Liver (tissue), 9 donors: Measurements from ENCODE around the gene HSD3B7. TPM values are rescaled to one million over a fixed set of nuclear protein-coding genes. Genes with fewer than 3 reads are reported as not detected.

Experiments
- DNase-seq: peaks from one replicate; pipeline ENCODE4 v3.0.0-alpha.2; 2017; ENCODE audit warnings: low spot score
- H3K27ac ChIP-seq, 2 donors: one replicate each; pipeline ENCODE4 v1.7.0; 2013; ENCODE audit warnings: inconsistent platforms in 2 of 2, low read length in 2 of 2, control low read depth in 1 of 2, low read depth in 1 of 2, mild to moderate bottlenecking in 1 of 2
- H3K27me3 ChIP-seq, 4 donors: one replicate each; pipeline versions ENCODE4 v1.6.1 to v1.7.0; 2013; ENCODE audit warnings: low read length in 3 of 4, inconsistent platforms in 1 of 4, mild to moderate bottlenecking in 1 of 4, moderate library complexity in 1 of 4; ENCODE audit not compliant: control insufficient read depth in 4 of 4, insufficient read depth in 4 of 4
- H3K36me3 ChIP-seq, 4 donors: one replicate each; pipeline versions ENCODE4 v1.6.1 to v1.7.0; 2013; ENCODE audit warnings: low read length in 3 of 4, mild to moderate bottlenecking in 3 of 4, low read depth in 1 of 4, moderate library complexity in 1 of 4; ENCODE audit not compliant: control insufficient read depth in 4 of 4, insufficient read depth in 3 of 4
- H3K4me1 ChIP-seq, 4 donors: one replicate each; pipeline versions ENCODE4 v1.6.1 to v1.7.0; 2013; ENCODE audit warnings: low read length in 3 of 4, mild to moderate bottlenecking in 3 of 4, moderate library complexity in 1 of 4; ENCODE audit not compliant: control insufficient read depth in 4 of 4, insufficient read depth in 4 of 4
- H3K4me3 ChIP-seq, 3 donors: one replicate each; pipeline versions ENCODE4 v1.6.1 to v1.7.0; 2013; ENCODE audit warnings: low read length in 3 of 3, control low read depth in 1 of 3, low read depth in 1 of 3, mild to moderate bottlenecking in 1 of 3
- H3K9ac ChIP-seq, 2 donors: one replicate each; pipeline ENCODE4 v1.7.0; 2013; ENCODE audit warnings: low read length in 2 of 2, mild to moderate bottlenecking in 2 of 2, moderate library complexity in 2 of 2, control low read depth in 1 of 2, low read depth in 1 of 2
- H3K9me3 ChIP-seq, 4 donors: one replicate each; pipeline versions ENCODE4 v1.6.1 to v1.7.0; 2013; ENCODE audit warnings: low read length in 3 of 4; ENCODE audit not compliant: control insufficient read depth in 4 of 4
- EGR1 ChIP-seq, 2 donors: IDR thresholded peaks; 2 replicates each; pipeline ENCODE4 v1.6.1; 2016 to 2018; ENCODE audit warnings: antibody characterized with exemption in 2 of 2, low read depth in 2 of 2
- FOXA1 ChIP-seq: IDR thresholded peaks from 2 replicates; pipeline ENCODE4 v1.6.1; 2016; ENCODE audit warnings: antibody characterized with exemption
- FOXA2 ChIP-seq: IDR thresholded peaks from 2 replicates; pipeline ENCODE4 v1.6.1; 2016; ENCODE audit warnings: antibody characterized with exemption
- GABPA ChIP-seq, 2 donors: IDR thresholded peaks in 1 of 2; conservative IDR thresholded peaks in 1 of 2; 2 replicates each; pipeline ENCODE4 v1.6.1; 2016; ENCODE audit warnings: antibody characterized with exemption in 2 of 2, mild to moderate bottlenecking in 1 of 2, moderate library complexity in 1 of 2
- HNF4A ChIP-seq, 2 donors: conservative IDR thresholded peaks; 2 replicates each; pipeline ENCODE4 v1.6.1; 2016; ENCODE audit warnings: antibody characterized with exemption in 2 of 2, mild to moderate bottlenecking in 2 of 2
- JUND ChIP-seq, 2 donors: IDR thresholded peaks; 2 replicates each; pipeline ENCODE4 v1.6.1; 2016; ENCODE audit warnings: antibody characterized with exemption in 2 of 2
- RAD21 ChIP-seq, 2 donors: IDR thresholded peaks; 2 replicates each; pipeline ENCODE4 v1.6.1; 2016; ENCODE audit warnings: antibody characterized with exemption in 2 of 2, mild to moderate bottlenecking in 2 of 2
- SP1 ChIP-seq: IDR thresholded peaks from 2 replicates; pipeline ENCODE4 v1.6.1; 2018; ENCODE audit warnings: antibody characterized with exemption, mild to moderate bottlenecking
- TAF1 ChIP-seq: conservative IDR thresholded peaks from 2 replicates; pipeline ENCODE4 v1.6.1; 2016; ENCODE audit warnings: antibody characterized with exemption, mild to moderate bottlenecking
- YY1 ChIP-seq: IDR thresholded peaks from 2 replicates; pipeline ENCODE4 v1.6.1; 2016; ENCODE audit warnings: antibody characterized with exemption, mild to moderate bottlenecking
- WGBS: extraction: QIAGEN DNeasy Blood & Tissue Kit; methylation state at CpG from one replicate; pipeline ENCODE4 v1.1.7; 2013; 5-methylcytosine and 5-hydroxymethylcytosine counted together
- polyA plus RNA-seq, 2 donors: library from polyadenylated mRNA; stranded (reverse) in 1 of 2; unstranded in 1 of 2; fragments of 200-250 nt in 1 of 2; fragments of >200 nt in 1 of 2; fragmentation: Nextera tagmentation in 1 of 2; extraction: Ambion mirVana in 1 of 2; gene quantifications; one replicate each; pipeline versions ENCODE4 v1.2.1 to v1.2.3, GENCODE V29; 2013 to 2015
- total RNA-seq, 2 donors: library from RNA; depleted of rRNA; stranded (reverse); fragments of >200 nt; gene quantifications; one replicate each; pipeline ENCODE4 v1.2.3, GENCODE V29; 2014
- TF ChIP-seq, protein P1 (sequence below): IDR thresholded peaks from 2 replicates; pipeline ENCODE4 v1.6.1; 2016; ENCODE audit warnings: antibody characterized with exemption
- TF ChIP-seq, protein P2 (sequence below): fragments of 150-350 bp; IDR thresholded peaks from 2 replicates; pipeline ENCODE4 v1.5.1; 2017; ENCODE audit warnings: improper control_type of control experiment, low read depth, low read length; ENCODE audit not compliant: missing input control
- TF ChIP-seq, protein P3 (sequence below): IDR thresholded peaks from 2 replicates; pipeline ENCODE4 v1.6.1; 2016; ENCODE audit warnings: antibody characterized with exemption
- TF ChIP-seq, protein P4 (sequence below): IDR thresholded peaks from 2 replicates; pipeline ENCODE4 v1.6.1; 2016; ENCODE audit warnings: antibody characterized with exemption, mild to moderate bottlenecking
- donor health status: healthy.
- donor health status: healthy.
- donor health status: healthy.
- donor health status: healthy.
- donor health status: healthy.

Gene HSD3B7
- total and polyA plus RNA-seq, 4 donors = 23.9 to 93.9 (median 79.4) TPM

DNA sequence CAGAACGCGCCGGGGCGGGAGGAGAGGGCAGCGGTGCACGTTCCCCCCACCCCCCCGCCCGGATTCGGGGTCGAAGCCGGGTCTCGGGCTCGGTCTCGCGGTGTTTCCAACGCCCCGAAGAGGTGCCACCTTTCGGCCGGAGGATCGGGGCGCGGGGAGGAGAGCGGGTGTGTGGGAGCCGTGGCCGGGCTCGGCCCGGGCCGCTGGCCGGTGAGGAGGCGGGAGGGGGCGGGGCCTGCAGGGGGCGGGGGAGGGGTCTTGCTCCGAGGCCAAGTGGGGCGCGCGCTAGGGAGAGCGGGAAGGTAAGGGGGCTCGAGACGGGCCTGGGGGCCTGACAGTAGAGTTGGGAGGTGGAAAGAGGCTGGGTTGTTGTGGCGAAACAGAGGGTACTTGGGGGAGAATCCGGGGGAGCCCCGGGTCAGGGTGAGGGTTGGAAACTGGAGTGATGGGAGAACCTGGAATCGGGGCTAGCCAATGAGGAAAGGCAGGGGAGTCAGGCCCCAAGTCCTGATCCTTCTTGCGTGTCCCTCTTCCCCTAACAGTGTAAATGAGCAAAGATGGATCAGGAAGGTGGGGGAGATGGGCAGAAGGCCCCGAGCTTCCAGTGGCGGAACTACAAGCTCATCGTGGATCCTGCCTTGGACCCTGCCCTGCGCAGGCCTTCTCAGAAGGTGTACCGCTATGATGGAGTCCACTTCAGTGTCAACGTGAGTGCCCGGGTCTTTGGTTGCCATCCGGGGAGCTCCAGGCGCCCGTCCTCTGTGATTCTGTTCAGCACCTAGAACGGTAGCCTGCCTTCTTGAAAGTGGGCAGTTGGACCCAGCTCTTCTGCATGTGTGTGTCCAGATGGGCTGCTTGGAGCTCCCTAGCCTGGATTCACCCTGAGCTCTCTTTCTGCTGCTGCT lies 26.6 kb upstream of the HSD3B7 start:
- H3K9ac ChIP-seq = peak overlapping the region; percentile 23 to 64
- no peaks in the 10 kb centered on the region for H3K9me3 ChIP-seq
- peak overlapping the region; percentile 98 for H3K27ac ChIP-seq
- H3K4me3 ChIP-seq = peak overlapping the region; percentile 62 to 96 (median 89)
- peaks cover 10 to 41% (median 32%) of the 10 kb centered on the region in 4 donors for H3K36me3 ChIP-seq
- H3K4me1 ChIP-seq = peaks cover 5 to 47% (median 34%) of the 10 kb centered on the region in 4 donors
- 13% methylated on average over 55 of the region's 55 CpGs for WGBS
- peak; percentile 70 for DNase-seq
- no peaks in the 10 kb centered on the region for H3K27me3 ChIP-seq
- TF ChIP-seq YY1 (no peak), JUND (IDR thresholded peaks at IDR 0.05) (no peak), FOXA1 (no peak), GABPA (IDR thresholded peaks at IDR 0.05 in 1 of 2, conservative IDR thresholded peaks at IDR 0.05 in 1 of 2) (no peak), HNF4A (conservative IDR thresholded peaks at IDR 0.05) (no peak)
- TF ChIP-seq, protein P1, sequence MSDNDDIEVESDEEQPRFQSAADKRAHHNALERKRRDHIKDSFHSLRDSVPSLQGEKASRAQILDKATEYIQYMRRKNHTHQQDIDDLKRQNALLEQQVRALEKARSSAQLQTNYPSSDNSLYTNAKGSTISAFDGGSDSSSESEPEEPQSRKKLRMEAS = no peak
- TF ChIP-seq, protein P2, sequence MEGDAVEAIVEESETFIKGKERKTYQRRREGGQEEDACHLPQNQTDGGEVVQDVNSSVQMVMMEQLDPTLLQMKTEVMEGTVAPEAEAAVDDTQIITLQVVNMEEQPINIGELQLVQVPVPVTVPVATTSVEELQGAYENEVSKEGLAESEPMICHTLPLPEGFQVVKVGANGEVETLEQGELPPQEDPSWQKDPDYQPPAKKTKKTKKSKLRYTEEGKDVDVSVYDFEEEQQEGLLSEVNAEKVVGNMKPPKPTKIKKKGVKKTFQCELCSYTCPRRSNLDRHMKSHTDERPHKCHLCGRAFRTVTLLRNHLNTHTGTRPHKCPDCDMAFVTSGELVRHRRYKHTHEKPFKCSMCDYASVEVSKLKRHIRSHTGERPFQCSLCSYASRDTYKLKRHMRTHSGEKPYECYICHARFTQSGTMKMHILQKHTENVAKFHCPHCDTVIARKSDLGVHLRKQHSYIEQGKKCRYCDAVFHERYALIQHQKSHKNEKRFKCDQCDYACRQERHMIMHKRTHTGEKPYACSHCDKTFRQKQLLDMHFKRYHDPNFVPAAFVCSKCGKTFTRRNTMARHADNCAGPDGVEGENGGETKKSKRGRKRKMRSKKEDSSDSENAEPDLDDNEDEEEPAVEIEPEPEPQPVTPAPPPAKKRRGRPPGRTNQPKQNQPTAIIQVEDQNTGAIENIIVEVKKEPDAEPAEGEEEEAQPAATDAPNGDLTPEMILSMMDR = no peak
- TF ChIP-seq, protein P3, sequence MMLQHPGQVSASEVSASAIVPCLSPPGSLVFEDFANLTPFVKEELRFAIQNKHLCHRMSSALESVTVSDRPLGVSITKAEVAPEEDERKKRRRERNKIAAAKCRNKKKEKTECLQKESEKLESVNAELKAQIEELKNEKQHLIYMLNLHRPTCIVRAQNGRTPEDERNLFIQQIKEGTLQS = no peak
- TF ChIP-seq, protein P4, sequence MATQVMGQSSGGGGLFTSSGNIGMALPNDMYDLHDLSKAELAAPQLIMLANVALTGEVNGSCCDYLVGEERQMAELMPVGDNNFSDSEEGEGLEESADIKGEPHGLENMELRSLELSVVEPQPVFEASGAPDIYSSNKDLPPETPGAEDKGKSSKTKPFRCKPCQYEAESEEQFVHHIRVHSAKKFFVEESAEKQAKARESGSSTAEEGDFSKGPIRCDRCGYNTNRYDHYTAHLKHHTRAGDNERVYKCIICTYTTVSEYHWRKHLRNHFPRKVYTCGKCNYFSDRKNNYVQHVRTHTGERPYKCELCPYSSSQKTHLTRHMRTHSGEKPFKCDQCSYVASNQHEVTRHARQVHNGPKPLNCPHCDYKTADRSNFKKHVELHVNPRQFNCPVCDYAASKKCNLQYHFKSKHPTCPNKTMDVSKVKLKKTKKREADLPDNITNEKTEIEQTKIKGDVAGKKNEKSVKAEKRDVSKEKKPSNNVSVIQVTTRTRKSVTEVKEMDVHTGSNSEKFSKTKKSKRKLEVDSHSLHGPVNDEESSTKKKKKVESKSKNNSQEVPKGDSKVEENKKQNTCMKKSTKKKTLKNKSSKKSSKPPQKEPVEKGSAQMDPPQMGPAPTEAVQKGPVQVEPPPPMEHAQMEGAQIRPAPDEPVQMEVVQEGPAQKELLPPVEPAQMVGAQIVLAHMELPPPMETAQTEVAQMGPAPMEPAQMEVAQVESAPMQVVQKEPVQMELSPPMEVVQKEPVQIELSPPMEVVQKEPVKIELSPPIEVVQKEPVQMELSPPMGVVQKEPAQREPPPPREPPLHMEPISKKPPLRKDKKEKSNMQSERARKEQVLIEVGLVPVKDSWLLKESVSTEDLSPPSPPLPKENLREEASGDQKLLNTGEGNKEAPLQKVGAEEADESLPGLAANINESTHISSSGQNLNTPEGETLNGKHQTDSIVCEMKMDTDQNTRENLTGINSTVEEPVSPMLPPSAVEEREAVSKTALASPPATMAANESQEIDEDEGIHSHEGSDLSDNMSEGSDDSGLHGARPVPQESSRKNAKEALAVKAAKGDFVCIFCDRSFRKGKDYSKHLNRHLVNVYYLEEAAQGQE = no peak

DNA sequence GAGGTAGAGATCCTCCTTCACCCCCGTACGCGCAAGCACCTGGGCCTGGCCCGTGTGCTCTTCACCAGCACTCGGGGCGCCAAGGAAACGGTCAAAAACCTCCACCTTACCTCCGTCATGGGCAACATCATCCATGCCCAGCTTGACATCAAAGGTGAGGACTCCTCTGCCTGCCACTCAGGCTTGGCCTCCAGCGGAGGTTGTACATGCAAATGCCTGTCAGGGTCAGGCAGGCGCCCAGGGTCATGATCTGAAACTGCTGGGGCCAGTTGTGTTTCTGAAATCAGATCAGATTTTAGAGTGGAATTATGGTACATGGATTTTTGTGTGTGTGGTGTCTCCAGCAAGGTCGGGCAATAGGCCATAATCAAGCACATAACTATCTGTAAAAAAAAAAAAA lies 23.6 kb upstream of the HSD3B7 start:
- Histone ChIP-seq H3K4me3 (no peak overlapping the region), H3K36me3 (peaks cover 18 to 62% (median 47%) of the 10 kb centered on the region in 4 donors), H3K4me1 (peaks cover 0 to 20% (median 15%) of the 10 kb centered on the region in 4 donors), H3K27me3 (no peaks in the 10 kb centered on the region), H3K9ac (no peak overlapping the region), H3K27ac (no peak overlapping the region), H3K9me3 (no peaks in the 10 kb centered on the region)
- no peak for DNase-seq
- TF ChIP-seq JUND (IDR thresholded peaks at IDR 0.05) (no peak), YY1 (no peak), FOXA2 (no peak), TAF1 (no peak), EGR1 (IDR thresholded peaks at IDR 0.05; ENCODE audit: low read depth in 2 of 2) (no peak), RAD21 (IDR thresholded peaks at IDR 0.05) (no peak), SP1 (no peak)
- TF ChIP-seq, protein P2 = no peak
- TF ChIP-seq, protein P1 = no peak
- TF ChIP-seq, protein P3 = no peak
- WGBS = 94% methylated on average over 11 of the region's 11 CpGs
